ENCODE results near the gene ZSCAN30.

ZSCAN30 gene

GRCh38 chr18:35278085-35278484 is 11.9 kb downstream of the ZSCAN30 start:
- no peak for DNase-seq

DNA sequence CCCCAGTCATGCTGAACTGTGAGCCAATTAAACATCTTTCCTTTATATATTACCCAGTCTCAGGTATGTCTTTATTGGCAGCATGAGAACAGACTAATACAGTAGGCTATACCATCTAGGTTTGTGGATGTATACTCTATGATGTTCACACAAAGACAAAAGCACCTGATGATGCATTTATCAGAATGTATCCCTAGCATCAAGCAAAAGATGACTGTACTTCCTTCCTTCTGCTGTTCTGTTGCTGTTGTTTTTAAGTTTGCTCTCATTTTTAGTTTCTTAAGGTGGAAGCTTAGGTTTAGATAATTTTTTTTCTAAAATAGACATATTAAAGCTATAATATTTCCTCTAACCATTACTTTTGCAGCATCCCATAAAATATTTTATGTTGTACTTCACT is 12.4 kb downstream of the ZSCAN30 start:
- no peak for DNase-seq

GRCh38 chr18:35276267-35276666 is 13.8 kb downstream of the ZSCAN30 start:
- DNase-seq: no peak

DNA sequence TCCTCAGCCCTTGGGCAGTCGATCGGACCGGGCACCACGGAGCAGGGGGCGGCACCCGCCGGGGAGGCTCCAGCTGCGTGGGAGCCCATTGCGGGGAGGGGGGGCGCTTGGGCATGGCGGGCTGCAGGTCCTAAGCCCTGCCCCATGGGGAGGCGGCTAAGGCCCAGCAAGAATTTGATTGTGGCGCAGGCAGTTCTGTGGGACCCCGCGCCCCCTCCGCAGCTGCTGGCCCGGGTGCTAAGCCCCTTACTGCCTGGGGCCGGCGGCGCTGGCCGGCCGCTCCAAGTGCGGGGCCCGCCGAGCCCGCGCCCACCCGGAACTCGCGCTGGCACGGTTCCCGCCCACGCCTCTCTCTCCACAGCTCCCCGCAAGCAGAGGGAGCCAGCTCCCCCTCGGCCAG is 18.4 kb downstream of the ZSCAN30 start:
- no peak for DNase-seq

DNA sequence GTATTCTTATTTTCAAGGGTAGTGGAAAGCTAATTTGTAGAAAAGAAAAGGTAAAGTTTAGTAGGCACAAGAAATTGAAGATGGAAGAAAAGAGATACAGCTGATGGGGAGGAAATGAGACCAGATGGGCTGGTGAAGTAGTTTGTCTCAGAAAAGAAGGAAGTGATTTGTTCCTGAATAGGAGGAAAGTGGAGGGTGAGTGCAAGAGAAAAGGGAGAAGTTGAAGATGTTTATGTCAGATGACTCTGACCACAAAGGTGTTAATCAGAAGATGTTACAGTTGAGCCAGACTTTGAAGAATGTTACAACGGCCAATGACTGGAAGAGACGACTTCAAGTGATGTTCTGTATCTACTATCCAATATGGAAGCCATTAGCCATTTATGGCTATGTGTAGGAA is 21.2 kb downstream of the ZSCAN30 start:
- no peak for DNase-seq

GRCh38 chr18:35267809-35268208 is 22.2 kb downstream of the ZSCAN30 start:
- no peak for DNase-seq

DNA sequence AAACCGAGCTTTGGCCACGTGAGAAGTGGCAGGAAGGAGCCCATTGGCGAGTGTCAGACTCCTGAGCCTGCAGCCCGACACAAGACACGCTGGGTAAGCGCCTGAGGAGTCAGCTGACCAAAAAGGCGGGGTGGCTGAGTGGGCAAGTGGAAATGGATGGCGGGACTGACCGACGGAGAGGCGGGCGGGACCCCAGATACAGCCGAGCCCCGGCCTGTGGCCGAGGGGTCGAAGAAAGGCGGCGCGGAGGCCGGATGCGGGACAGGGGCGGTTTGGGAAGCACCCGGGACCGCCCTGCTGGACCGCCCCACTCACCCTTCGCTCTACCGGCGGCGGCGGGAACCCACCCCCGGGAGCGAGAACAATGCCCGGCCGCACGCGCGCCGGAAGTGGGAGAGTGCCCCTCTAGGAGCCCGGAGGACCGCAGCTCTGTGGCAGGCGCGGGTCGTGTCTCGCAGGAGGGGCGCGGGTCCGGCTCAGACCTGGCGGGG is 22.8 kb downstream of the ZSCAN30 start:
- DNase-seq: peak; percentile 16

DNA sequence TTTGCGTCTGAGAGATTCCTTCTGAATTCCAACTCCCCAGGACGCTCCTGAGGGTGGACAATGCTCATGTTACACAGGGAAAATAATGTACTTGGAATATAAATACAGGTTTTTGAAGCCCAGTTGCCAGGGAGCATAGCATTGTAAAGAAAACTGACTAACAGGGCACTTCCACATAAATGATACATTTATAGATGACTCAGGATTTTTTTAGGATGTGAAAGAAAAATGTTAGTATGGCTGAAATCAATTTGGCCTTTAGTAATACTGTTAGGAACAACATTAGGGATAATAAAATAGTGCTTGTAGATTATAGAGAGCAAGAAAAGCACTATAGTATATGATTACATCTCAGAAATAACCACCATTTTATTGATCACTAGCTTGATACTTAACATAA is 25.6 kb downstream of the ZSCAN30 start:
- DNase-seq: no peak

- DNase-seq: no peak
Measured at GRCh38 chr18:35256947-35257346, 33.1 kb downstream of the ZSCAN30 start.

- no peak for DNase-seq
Measured at GRCh38 chr18:35253655-35254287, 36.3 kb downstream of the ZSCAN30 start.

DNA sequence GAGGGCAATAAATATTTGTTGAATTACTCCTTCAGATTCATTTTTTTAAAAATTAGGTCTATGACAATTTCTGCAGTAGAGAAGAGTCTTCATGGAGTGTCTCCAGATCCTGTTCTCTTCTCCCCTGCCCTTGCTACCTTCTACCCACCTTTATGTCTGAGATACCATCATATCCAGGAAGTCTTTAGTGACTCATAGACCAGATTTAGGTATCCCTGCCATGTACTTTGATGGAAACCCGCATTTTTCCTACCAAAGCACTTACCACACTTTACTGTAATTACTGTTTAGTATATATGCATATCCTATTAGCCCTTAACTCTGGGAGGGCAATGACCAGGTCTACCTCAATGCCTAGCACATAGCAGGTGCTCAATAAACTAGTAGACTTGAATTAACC is 37.6 kb downstream of the ZSCAN30 start:
- no peak for DNase-seq

GRCh38 chr18:35248429-35248828 is 41.6 kb downstream of the ZSCAN30 start:
- no peak for DNase-seq

DNA sequence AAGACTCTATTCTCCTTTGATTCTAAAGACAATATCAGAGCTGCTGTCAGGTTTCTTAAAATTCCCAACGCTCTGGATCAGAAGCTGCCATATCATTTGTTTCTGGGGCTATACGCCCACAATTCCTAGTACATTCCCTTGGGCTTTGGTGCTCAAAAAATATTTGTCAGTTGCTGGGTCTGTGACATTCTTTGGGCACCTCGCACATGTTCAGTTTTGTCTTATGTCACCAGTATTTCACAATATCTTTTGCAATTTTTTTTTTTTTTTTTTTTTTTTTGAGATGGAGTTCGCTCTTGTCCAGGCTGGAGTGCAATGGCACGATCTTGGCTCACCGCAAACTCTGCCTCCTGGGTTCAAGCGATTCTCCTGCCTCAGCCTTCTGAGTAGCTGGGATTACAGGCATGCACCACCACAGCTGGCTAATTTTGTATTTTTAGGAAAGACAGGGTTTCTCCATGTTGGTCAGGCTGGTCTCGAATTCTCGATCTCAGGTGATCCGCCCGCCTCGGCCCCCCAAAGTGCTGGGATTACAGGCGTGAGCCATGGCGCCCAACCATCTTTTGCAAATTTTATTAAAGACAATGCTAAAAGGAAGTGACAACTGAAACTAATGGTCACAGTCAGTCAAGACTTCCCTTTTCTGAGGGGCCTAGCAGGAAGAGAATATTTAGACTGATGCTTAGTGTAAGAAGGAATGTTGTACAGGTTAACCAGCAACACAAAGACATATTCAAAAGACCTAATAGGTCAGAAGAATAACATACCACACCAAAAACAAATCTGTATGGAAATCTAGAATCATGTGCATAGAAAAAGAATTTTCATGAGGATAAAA is 42.4 kb downstream of the ZSCAN30 start:
- DNase-seq: no peak

DNA sequence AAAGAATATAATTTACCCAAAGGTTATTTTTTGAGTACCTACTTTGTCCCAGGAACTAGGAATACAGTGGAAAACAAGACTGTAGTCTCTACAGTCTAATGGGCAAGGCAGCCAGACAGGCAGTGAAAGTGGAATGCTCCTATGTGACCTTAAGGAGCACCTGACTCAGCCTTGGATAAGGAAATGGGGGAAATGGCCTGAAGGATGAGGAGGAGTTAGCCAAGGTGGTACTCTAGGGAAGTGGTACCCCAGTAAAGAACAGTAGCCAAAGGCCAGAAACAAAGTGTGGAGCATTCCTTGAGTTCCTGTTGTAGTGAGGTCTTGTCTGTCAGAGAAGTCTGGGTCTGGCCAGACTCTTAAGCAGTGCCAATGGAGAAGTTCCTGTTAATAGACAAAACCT is 43.2 kb downstream of the ZSCAN30 start:
- DNase-seq: no peak

DNA sequence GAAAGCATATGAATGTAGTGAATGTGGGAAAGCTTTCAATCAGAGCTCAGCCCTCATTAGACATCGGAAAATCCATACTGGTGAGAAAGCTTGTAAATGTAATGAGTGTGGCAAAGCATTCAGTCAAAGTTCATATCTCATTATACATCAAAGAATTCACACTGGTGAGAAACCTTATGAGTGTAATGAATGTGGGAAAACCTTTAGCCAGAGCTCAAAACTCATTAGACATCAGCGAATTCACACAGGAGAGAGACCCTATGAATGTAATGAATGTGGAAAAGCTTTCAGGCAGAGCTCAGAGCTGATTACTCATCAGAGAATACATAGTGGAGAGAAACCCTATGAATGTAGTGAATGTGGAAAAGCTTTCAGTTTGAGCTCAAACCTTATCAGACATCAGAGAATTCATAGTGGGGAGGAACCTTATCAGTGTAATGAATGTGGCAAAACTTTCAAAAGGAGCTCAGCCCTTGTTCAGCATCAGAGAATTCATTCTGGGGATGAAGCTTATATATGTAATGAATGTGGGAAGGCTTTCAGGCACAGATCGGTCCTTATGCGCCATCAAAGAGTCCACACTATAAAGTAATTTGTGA is 44.2 kb downstream of the ZSCAN30 start:
- DNase-seq: no peak

GRCh38 chr18:35244671-35245070 is 45.4 kb downstream of the ZSCAN30 start:
- no peak for DNase-seq

- no peak for DNase-seq
Measured at GRCh38 chr18:35242426-35242825, 47.6 kb downstream of the ZSCAN30 start.

- no peak for DNase-seq
Measured at GRCh38 chr18:35241448-35241804, 48.6 kb downstream of the ZSCAN30 start.

GRCh38 chr18:35240664-35241447 is 49.2 kb downstream of the ZSCAN30 start, which contains the start of gene ZNF397:
Gene ZNF397 (plus strand): TSS chr18:35241034. CDS start chr18:35242471, 1,437 bp downstream.
- peak; percentile 96 for DNase-seq

DNA sequence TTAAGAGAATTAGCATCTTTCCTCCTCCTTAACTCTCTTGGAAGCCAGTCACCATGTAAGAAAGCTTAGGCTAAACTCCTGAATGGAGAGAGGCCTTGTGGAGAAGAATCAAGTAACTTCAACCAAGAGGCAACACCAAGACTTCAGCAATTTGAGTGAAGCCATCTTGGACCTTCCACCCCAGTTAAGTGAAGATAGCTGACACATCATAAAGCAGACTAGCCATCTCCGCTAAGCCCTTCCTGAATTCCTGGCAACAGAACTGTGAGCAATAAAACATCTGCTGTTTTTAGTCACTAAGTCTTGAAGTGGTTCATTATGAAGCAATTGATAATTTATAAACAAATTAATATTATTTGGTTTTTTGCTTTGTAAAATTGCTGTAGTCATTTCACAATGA is 50.7 kb downstream of the ZSCAN30 start:
- DNase-seq: no peak

DNA sequence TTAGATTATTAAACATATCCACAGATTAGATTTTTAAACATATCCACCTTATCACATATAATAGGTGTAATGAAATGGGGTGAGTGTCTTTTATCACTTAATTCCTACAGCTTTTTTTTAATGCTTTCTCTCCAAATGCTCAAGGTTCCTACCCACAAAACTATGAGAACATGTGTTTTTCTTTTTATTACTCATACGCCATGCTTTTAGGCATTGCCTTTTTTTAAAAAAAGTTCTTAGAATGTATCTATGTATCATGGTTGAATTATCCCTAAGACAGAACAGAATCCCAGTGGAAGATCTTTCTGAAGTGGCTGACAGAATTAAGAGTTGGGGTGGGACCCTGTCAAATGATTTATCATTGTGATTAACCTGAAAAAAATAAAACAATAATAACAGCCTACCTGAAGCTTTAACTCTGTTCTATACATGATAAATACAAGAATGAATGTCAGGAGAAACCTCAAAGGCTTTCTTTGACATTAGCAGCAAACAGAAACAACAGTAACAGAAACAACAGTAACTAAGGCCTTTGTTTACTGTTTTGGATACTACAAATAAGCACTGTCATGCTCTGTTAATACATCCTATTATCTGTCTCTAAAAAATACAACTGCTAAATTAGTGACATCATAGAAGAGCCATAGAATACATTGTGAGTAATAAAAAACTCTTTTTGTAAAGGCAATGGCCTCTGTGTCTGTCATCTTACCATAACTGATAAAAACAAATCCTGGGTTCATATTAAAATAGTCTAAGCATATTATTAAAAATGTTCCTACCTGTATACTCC is 53.3 kb downstream of the ZSCAN30 start:
- DNase-seq: no peak

- peak; percentile 81 for DNase-seq
Measured at GRCh38 chr18:35231052-35231451, 59.0 kb downstream of the ZSCAN30 start.

Data from activated CD4-positive, alpha-beta T cell treated with anti-CD3 and anti-CD28 coated beads, Interleukin-10, Interleukin-2, amounts not matched to agents 100 ng/mL and 50 ng/mL, durations not matched to agents 16 hours and 8 hours (primary cell).